SU-DHL-6 (cell line): ENCODE measurements around the gene SLC39A7.
A peak's percentile ranks its signal among the peaks of the same experiment; 100 is the strongest.

Source experiments
- H2AFZ ChIP-seq: fragments of 200-600 bp; sonication (generic); 2 replicates; pipeline ENCODE4 v1.6.1; 2014; ENCODE audit warnings: low read depth, mild to moderate bottlenecking, moderate library complexity, mixed read lengths, antibody characterized with exemption, low read length; ENCODE audit not compliant: severe bottlenecking
- H3F3A ChIP-seq: fragments of 200-600 bp; shearing (Covaris generic); 2 replicates; pipeline ENCODE4 v1.6.0; 2016; ENCODE audit warnings: antibody characterized with exemption, mild to moderate bottlenecking; ENCODE audit not compliant: insufficient read depth
- H3K27ac ChIP-seq: fragments of 200-600 bp; sonication (generic); 2 replicates; pipeline ENCODE4 v1.5.1; 2016; ENCODE audit warnings: low read depth, mild to moderate bottlenecking, low read length, moderate library complexity, mixed read lengths
- H3K27me3 ChIP-seq: fragments of 200-600 bp; sonication (generic), shearing (Covaris generic); 2 replicates; pipeline ENCODE4 v1.6.0; 2014; ENCODE audit warnings: mild to moderate bottlenecking, low read length
- H3K36me3 ChIP-seq: fragments of 200-600 bp; sonication (generic); 2 replicates; pipeline ENCODE4 v1.6.1; 2014; ENCODE audit warnings: mild to moderate bottlenecking, low read length, mixed read lengths
- H3K4me2 ChIP-seq: fragments of 300-600, 200-600 bp; shearing (Covaris generic), sonication (generic); 2 replicates; pipeline ENCODE4 v1.6.0; 2014; ENCODE audit warnings: low read length, low read depth, mild to moderate bottlenecking; ENCODE audit not compliant: poor library complexity, severe bottlenecking
- H3K4me3 ChIP-seq: fragments of 200-600 bp; sonication (generic); 2 replicates; pipeline ENCODE4 v1.5.1; 2014; ENCODE audit warnings: antibody characterized with exemption, low read length, mild to moderate bottlenecking, mixed read lengths; ENCODE audit not compliant: insufficient read depth, poor library complexity, severe bottlenecking
- H3K79me2 ChIP-seq: fragments of 200-600 bp; sonication (generic); 2 replicates; pipeline ENCODE4 v1.6.1; 2014; ENCODE audit warnings: mild to moderate bottlenecking, low read length, moderate library complexity; ENCODE audit not compliant: insufficient read depth
- H3K9ac ChIP-seq: fragments of 200-600 bp; sonication (generic); 2 replicates; pipeline ENCODE4 v1.7.0; 2014; ENCODE audit warnings: mild to moderate bottlenecking, low read length
- H3K9me2 ChIP-seq: fragments of 200-600 bp; sonication (generic); replicated peaks from 2 replicates; pipeline ENCODE4 v1.6.1; 2014; ENCODE audit warnings: low read length; ENCODE audit not compliant: insufficient read depth
- H3K9me3 ChIP-seq: fragments of 200-600 bp; sonication (generic); 2 replicates; pipeline ENCODE4 v1.6.1; 2014; ENCODE audit warnings: low read length, mixed read lengths; ENCODE audit not compliant: insufficient read depth
- H4K20me1 ChIP-seq: fragments of 200-600 bp; sonication (generic); 2 replicates; pipeline ENCODE4 v1.6.1; 2014; ENCODE audit warnings: low read depth, mild to moderate bottlenecking, antibody characterized with exemption, low read length, moderate library complexity, mixed read lengths
- EZH2phosphoT487 ChIP-seq: fragments of 200-600 bp; sonication (generic), shearing (Covaris generic); conservative IDR thresholded peaks from 2 replicates; pipeline ENCODE4 v1.6.1; 2018; ENCODE audit warnings: mild to moderate bottlenecking, antibody characterized with exemption, low read length, moderate library complexity, mixed read lengths
- TF ChIP-seq, protein P1 (sequence below): fragments of 200-600 bp; sonication (generic); IDR thresholded peaks from one replicate; pipeline ENCODE4 v1.5.1; 2017; ENCODE audit warnings: antibody characterized with exemption, mild to moderate bottlenecking, low read length, moderate library complexity; ENCODE audit not compliant: insufficient read depth, poor library complexity, severe bottlenecking

SLC39A7 gene

DNA sequence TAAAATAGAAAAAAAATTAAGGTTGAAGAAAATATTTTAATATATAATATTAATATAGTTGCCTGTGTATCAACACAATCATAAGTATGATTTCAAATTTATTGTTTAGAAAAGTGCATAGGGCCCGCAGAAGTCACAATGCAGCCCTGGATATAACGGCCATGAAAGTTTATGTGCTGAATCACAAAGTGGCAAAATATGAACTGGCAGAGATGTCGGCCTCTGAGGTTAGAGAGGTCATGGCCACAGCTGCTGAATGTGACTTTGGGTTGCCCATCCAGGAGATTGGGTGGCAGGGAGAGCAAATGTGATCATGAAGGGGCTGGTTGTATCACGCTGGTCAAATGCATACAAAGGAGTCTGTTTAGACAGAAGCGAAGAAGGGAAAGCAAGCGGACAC, 44.1 kb upstream of the SLC39A7 start:
- Histone ChIP-seq H3K9ac (no peak overlapping the region), H3K4me2 (no peak overlapping the region), H3K27ac (no peak overlapping the region), H3K79me2 (no peaks in the 10 kb centered on the region), H3F3A (no peaks in the 10 kb centered on the region), H3K9me3 (0 out of 2 replicates have a peak, but pooled peaks cover 1% of the 10 kb centered on the region), H3K9me2 (no peaks in the 10 kb centered on the region), H4K20me1 (no peaks in the 10 kb centered on the region), H3K4me3 (no peak overlapping the region), H3K36me3 (no peaks in the 10 kb centered on the region), H2AFZ (no peak overlapping the region), H3K27me3 (no peaks in the 10 kb centered on the region)
- no peak for TF ChIP-seq EZH2phosphoT487

DNA sequence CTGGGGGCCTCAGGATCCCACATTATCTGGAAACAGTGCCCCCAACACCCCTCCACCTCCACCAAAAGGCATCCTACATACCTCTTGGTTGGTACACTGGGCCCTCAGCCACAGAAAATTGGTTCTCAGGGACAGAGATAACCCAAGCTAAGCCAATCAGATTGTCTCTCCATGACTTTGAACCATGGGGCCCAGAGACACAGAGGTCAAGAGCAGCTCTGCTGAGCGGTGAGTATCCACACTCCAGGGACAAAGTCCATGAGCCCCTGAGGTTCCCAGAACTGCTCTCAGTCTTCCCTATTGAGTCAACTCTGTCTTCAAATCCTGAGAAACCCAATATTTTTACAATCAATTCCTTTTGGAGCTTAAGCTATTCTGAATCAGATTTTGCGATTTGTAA, 43.7 kb upstream of the SLC39A7 start:
- Histone ChIP-seq H3K9me3 (no peaks in the 10 kb centered on the region), H3K79me2 (no peaks in the 10 kb centered on the region), H3K9ac (no peak overlapping the region), H3K9me2 (no peaks in the 10 kb centered on the region), H4K20me1 (no peaks in the 10 kb centered on the region), H3K27ac (no peak overlapping the region), H3K36me3 (no peaks in the 10 kb centered on the region), H3K4me2 (no peak overlapping the region), H2AFZ (no peak overlapping the region), H3K4me3 (no peak overlapping the region), H3F3A (no peaks in the 10 kb centered on the region), H3K27me3 (no peaks in the 10 kb centered on the region)
- TF ChIP-seq, protein P1, sequence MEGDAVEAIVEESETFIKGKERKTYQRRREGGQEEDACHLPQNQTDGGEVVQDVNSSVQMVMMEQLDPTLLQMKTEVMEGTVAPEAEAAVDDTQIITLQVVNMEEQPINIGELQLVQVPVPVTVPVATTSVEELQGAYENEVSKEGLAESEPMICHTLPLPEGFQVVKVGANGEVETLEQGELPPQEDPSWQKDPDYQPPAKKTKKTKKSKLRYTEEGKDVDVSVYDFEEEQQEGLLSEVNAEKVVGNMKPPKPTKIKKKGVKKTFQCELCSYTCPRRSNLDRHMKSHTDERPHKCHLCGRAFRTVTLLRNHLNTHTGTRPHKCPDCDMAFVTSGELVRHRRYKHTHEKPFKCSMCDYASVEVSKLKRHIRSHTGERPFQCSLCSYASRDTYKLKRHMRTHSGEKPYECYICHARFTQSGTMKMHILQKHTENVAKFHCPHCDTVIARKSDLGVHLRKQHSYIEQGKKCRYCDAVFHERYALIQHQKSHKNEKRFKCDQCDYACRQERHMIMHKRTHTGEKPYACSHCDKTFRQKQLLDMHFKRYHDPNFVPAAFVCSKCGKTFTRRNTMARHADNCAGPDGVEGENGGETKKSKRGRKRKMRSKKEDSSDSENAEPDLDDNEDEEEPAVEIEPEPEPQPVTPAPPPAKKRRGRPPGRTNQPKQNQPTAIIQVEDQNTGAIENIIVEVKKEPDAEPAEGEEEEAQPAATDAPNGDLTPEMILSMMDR, result no peak
- TF ChIP-seq EZH2phosphoT487, result no peak

DNA sequence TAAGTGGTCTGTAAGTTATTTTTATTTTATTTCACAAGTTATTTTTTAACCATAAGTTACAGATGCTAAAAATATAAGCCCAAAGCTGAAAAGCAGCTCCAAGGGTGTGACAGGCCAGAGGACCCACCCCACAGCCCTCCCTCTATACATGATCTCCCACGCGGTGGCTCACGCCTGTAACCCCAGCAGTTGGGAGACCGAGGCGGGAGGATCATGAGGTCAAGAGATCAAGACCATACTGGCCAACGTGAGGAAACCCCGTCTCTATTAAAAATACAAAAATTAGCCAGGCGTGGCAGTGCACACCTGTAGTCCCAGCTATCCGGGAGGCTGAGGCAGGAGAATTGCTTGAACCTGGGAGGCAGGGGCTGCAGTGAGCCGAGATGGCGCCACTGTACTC, 40.6 kb upstream of the SLC39A7 start:
- TF ChIP-seq EZH2phosphoT487, result no peak
- TF ChIP-seq, protein P1, result no peak
- Histone ChIP-seq H3K79me2 (no peaks in the 10 kb centered on the region), H3K4me3 (no peak overlapping the region), H2AFZ (no peak overlapping the region), H3K27me3 (no peaks in the 10 kb centered on the region), H3K27ac (no peak overlapping the region), H3K9me2 (no peaks in the 10 kb centered on the region), H3K9ac (no peak overlapping the region), H3K36me3 (no peaks in the 10 kb centered on the region), H3K4me2 (no peak overlapping the region), H3K9me3 (no peaks in the 10 kb centered on the region), H3F3A (no peaks in the 10 kb centered on the region), H4K20me1 (no peaks in the 10 kb centered on the region)

DNA sequence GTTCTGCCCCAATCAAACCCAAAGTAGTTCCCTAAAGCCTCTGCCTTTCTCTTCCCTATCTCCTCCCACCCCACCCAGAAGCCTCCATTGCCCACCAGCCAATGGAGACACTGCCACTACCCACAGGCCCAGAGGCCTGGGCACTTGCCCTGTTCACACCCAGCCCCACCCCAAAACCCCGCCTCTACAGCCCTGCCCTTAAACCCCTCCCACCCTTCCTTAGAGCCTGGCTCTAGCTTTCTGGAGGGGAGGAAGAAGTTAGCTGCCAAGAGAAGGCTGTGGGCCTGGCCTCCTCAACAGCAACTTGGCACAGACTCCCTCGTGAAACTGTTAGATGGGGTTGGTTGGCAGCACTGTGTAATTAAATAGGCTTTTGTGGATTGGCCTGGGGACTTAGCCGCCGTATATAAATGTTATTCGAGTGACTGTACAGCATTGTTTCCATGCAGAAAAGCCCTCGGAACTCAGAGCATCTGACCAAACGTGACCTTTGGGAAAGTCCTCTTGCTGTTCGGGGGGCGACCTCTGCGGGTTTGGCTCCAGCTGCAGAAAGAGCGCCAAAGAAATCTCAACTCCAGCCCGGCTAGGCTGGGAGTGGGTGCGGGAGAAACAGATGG, 39.8 kb upstream of the SLC39A7 start:
- Histone ChIP-seq H3K9me2 (no peaks in the 10 kb centered on the region), H3K4me3 (no peak overlapping the region), H2AFZ (no peak overlapping the region), H3K79me2 (no peaks in the 10 kb centered on the region), H3K27me3 (no peaks in the 10 kb centered on the region), H3K27ac (no peak overlapping the region), H4K20me1 (no peaks in the 10 kb centered on the region), H3K4me2 (peak overlapping the region; percentile 58), H3K9me3 (no peaks in the 10 kb centered on the region), H3K36me3 (no peaks in the 10 kb centered on the region), H3F3A (no peaks in the 10 kb centered on the region), H3K9ac (peak overlapping the region; percentile 42; the same call in 1 of the 2 replicates)
- TF ChIP-seq, protein P1, result no peak
- TF ChIP-seq EZH2phosphoT487, result no peak
